Activated naive CD4-positive, alpha-beta T cell treated with anti-CD3 and anti-CD28 coated beads for 36 hours (primary cell): ENCODE results near the gene GAREM1. TPM values are rescaled to one million over a fixed set of nuclear protein-coding genes. Genes with fewer than 3 reads are reported as not detected.

Experiments
- CTCF ChIA-PET: fragments of 350-600 bp; sonication (Branson Sonifier 250); formaldehyde crosslinking; loops from one replicate; lab custom pipeline; 2021; ENCODE audit warnings: antibody characterized with exemption; lab: Charles Lee
- DNase-seq: peaks from one replicate; pipeline ENCODE4 v3.0.0-alpha.2; 2020
- H3K27ac Mint-ChIP-seq: one replicate; pipeline ENCODE4 v1.8.0; 2021; ENCODE audit warnings: mild to moderate bottlenecking, mixed read lengths
- H3K27me3 Mint-ChIP-seq: one replicate; pipeline ENCODE4 v1.8.0; 2021; ENCODE audit warnings: low read depth, mixed read lengths
- H3K36me3 Mint-ChIP-seq: one replicate; pipeline ENCODE4 v1.8.0; 2021; ENCODE audit warnings: low read depth, mixed read lengths
- H3K4me1 Mint-ChIP-seq: one replicate; pipeline ENCODE4 v1.8.0; 2021; ENCODE audit warnings: low read depth, mixed read lengths
- H3K4me3 Mint-ChIP-seq: one replicate; pipeline ENCODE4 v1.8.0; 2021; ENCODE audit warnings: mild to moderate bottlenecking, moderate library complexity, mixed read lengths
- H3K9me3 Mint-ChIP-seq: one replicate; pipeline ENCODE4 v1.8.0; 2021; ENCODE audit warnings: mixed read lengths
- intact Hi-C: fragments of 100-400 bp; cut with micrococcal nuclease; formaldehyde crosslinking; loops from one replicate; pipeline ENCODE4 v1.15.1; 2023
- total RNA-seq, 2 experiments: library from RNA; stranded (reverse); gene quantifications; one replicate each; pipeline ENCODE4 v1.2.3, GENCODE V29; 2021

The GAREM1 gene
- total RNA-seq, 2 experiments from 2014 or later: 0.31 to 0.35 TPM

DNA sequence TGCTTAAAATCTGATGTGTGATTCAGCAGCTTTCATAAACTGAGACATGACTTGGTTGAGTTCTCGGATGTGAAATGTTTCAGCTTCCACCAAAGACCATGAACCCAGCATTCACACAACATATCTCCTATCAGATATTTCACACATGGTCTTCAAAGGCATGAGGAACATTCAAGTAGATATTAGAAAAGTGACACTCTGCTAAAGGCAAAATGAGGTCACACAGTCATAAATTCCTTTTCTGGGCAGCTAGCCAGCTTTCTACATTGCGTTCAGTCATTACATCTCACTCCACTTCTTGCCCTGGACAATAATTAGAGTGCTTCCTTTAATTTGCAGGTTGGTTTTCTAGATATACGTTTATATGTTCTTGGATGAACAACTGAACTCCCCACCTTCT lies 96.7 kb downstream of the GAREM1 start:
- intact Hi-C loops: no loop called here
- H3K9me3 Mint-ChIP-seq: no peaks in the 10 kb centered on the region
- H3K27ac Mint-ChIP-seq: no peak overlapping the region
- no peak overlapping the region for H3K4me3 Mint-ChIP-seq
- CTCF ChIA-PET: no interaction called here
- H3K36me3 Mint-ChIP-seq: no peaks in the 10 kb centered on the region
- DNase-seq: no peak
- no peaks in the 10 kb centered on the region for H3K27me3 Mint-ChIP-seq
- no peaks in the 10 kb centered on the region for H3K4me1 Mint-ChIP-seq

DNA sequence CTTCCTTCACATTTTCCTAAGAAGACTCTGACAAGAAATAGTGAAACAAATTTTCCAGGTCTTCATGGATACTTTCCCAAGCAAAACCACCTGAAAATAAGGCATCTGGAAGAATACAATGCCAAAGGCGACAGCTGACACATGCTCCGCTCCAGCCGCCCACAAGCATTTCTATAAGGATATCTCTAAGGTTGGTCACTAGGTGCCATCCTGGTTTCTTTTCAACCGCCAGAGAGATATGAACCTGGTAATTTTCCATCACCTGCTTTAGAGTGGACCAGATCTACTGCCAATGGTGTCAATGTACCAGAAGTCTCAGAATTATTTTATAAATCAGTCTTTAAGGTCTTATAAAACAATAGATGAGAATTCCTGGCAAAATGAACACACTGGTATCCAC lies 97.2 kb downstream of the GAREM1 start:
- Mint-ChIP-seq H3K27ac (no peak overlapping the region), H3K27me3 (no peaks in the 10 kb centered on the region), H3K4me3 (no peak overlapping the region), H3K9me3 (no peaks in the 10 kb centered on the region), H3K36me3 (no peaks in the 10 kb centered on the region), H3K4me1 (no peaks in the 10 kb centered on the region)
- no peak for DNase-seq
- intact Hi-C loops: no loop called here
- CTCF ChIA-PET: no interaction called here

DNA sequence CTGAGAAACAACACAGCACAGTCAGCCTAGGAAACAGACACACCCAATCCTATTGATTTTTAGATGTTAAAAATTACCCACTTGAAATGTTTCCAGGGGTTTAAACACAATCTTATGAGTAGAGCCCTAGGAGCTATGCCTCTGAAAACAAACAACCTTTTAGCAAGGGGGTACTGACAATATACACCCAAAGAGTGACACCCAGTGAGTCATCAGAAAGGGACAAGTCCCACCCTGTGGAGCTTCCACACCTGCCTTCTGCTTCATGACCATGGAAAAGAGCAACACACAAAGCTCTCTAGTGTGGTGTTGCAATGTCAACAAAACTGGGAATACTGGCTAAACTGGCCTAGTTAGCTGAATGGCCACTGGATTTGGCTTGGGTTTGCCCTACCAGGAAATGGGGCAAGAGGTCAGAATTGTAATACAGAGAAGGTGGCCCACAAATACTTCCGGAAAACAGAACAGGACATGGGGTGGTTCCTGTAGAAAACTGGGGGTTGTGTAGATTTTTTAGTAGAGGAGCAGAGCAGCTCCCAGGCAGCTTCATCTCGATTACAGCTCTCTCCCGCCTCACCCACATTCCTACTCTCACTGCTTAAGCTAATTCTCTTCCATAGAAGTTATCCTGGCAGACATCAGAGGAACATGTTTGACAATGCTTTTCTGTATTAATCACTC lies 98.2 kb downstream of the GAREM1 start:
- Mint-ChIP-seq H3K4me1 (no peaks in the 10 kb centered on the region), H3K27ac (no peak overlapping the region), H3K27me3 (peaks cover 6% of the 10 kb centered on the region), H3K9me3 (no peaks in the 10 kb centered on the region), H3K4me3 (no peak overlapping the region), H3K36me3 (no peaks in the 10 kb centered on the region)
- intact Hi-C loops: no loop called here
- DNase-seq: no peak
- CTCF ChIA-PET: interaction anchor here (0.6 kb wide), 1 partner anchor 784 kb away, joined by 3 read pairs; no protein-coding TSS in a partner anchor

DNA sequence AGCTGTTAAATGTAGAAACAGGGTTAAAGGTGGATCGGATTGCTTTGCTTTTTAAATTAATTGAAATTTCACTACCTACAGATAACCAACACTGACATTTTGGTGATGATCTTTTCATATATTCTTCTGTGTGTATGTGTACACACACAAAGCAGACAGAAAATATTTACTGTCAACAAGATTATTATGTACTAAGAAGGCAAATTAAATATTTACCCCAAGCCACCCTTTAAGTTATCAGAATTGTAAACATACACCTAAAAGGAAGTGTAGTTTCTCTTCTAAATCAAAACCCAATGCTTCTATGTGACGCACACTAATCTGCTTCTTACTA lies 98.7 kb downstream of the GAREM1 start:
- no peak for DNase-seq
- Mint-ChIP-seq H3K36me3 (no peaks in the 10 kb centered on the region), H3K4me1 (no peaks in the 10 kb centered on the region), H3K27me3 (peaks cover 7% of the 10 kb centered on the region), H3K9me3 (no peaks in the 10 kb centered on the region), H3K27ac (no peak overlapping the region), H3K4me3 (no peak overlapping the region)
- intact Hi-C loops: no loop called here
- CTCF ChIA-PET: interaction anchor here (0.6 kb wide), 1 partner anchor 784 kb away, joined by 3 read pairs; no protein-coding TSS in a partner anchor

DNA sequence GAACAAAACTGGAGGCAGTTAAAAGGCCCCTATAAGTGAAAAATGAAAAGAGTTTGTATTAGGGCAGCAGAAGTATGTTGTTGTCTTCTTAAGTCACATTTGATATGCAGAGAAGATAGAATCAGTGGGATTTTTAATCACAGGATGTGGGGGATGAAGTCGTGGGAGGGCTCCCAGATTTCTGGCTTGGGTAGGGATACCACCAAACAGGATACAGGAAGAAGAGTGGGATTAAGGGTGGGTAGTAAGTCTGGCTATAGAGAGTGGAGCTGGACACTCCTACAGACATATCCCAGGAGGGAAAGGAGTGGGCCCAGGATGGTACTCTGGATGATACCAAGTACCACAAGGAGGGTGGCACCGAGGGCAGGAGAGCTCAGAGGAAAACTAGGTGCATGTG lies 99.3 kb downstream of the GAREM1 start:
- Mint-ChIP-seq H3K27ac (no peak overlapping the region), H3K4me1 (no peaks in the 10 kb centered on the region), H3K9me3 (no peaks in the 10 kb centered on the region), H3K36me3 (no peaks in the 10 kb centered on the region), H3K4me3 (no peak overlapping the region), H3K27me3 (peaks cover 7% of the 10 kb centered on the region)
- no peak for DNase-seq
- intact Hi-C loops: no loop called here
- CTCF ChIA-PET: no interaction called here

DNA sequence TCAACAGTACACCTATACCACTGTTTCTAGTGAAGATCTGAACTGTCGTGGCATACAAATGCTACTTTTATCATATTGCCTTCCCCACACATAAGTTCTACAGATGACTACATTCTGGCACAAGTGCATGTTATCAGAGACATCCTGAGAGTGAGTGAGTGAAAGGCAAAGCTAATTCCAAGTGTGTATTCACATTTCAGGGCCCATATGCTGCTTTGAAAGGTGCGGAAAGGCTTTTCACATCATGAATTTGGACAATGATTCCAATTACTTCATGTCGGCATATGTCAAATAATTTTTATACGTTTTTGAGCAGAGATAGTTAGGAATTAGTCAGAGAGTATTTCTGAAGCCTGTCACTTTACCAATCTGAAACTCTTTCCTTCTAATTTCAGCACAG lies 101.7 kb downstream of the GAREM1 start:
- intact Hi-C loops: no loop called here
- H3K27ac Mint-ChIP-seq: no peak overlapping the region
- H3K27me3 Mint-ChIP-seq: peaks cover 7% of the 10 kb centered on the region
- no peaks in the 10 kb centered on the region for H3K36me3 Mint-ChIP-seq
- CTCF ChIA-PET: no interaction called here
- no peak for DNase-seq
- H3K4me3 Mint-ChIP-seq: no peak overlapping the region
- H3K9me3 Mint-ChIP-seq: no peaks in the 10 kb centered on the region
- H3K4me1 Mint-ChIP-seq: no peaks in the 10 kb centered on the region

- Mint-ChIP-seq H3K27ac (no peak overlapping the region), H3K4me3 (no peak overlapping the region), H3K27me3 (peaks cover 7% of the 10 kb centered on the region), H3K4me1 (no peaks in the 10 kb centered on the region), H3K9me3 (no peaks in the 10 kb centered on the region), H3K36me3 (no peaks in the 10 kb centered on the region)
- intact Hi-C loops: no loop called here
- no peak for DNase-seq
- CTCF ChIA-PET: no interaction called here
Observed at GRCh38 chr18:32368170-32368569, 102.5 kb downstream of the GAREM1 start.

DNA sequence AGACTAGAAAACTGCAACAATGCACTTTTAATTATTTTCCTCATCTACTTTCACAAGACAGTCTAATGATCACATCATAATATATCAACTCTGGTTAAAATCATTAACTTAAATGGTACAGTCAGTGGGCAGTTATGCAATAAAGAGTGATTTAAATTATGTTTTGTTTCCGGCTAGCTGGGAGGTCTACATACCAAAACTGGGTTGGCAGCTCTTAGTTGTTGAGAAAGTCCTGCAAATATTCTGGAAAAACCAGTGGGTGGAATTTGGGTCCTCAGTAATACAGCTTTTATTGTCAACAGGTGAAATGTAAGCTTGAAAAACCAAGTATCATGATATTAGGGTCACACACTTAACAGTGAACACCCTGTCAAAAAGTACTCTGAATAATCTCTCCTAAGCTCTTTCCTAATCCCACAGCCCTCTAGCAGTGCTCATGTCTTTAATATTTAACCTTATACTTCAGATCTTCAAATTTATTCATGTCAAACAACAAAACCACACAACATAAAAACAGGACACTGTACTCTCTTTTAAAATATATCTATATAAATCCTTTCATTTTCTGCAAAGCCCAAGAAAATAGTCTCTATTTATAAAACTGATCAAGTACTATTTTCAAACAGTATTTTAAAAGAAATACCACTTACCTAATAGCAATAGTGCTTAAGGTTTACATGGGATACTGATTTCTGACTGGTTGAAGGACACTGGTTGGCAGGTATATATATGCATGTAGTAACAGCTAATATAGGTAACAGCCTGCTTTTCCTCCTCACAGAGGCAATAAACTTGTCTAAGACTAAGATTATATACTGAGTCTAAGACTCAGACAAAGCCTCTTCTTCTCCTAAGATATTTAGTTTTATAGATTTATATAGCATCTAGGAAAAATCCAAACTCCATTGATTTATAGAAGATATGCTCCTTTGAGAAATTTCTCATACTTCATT lies 103.8 kb downstream of the GAREM1 start:
- CTCF ChIA-PET: interaction anchor here (0.6 kb wide), 1 partner anchor 183 kb away, joined by 3 read pairs; no protein-coding TSS in a partner anchor
- H3K9me3 Mint-ChIP-seq: no peaks in the 10 kb centered on the region
- no peak overlapping the region for H3K27ac Mint-ChIP-seq
- H3K27me3 Mint-ChIP-seq: peaks cover 9% of the 10 kb centered on the region
- DNase-seq: no peak
- no peaks in the 10 kb centered on the region for H3K36me3 Mint-ChIP-seq
- H3K4me1 Mint-ChIP-seq: no peaks in the 10 kb centered on the region
- H3K4me3 Mint-ChIP-seq: no peak overlapping the region
- intact Hi-C loops: no loop called here

- no peaks in the 10 kb centered on the region for H3K9me3 Mint-ChIP-seq
- intact Hi-C loops: no loop called here
- DNase-seq: no peak
- peaks cover 7% of the 10 kb centered on the region for H3K27me3 Mint-ChIP-seq
- no peaks in the 10 kb centered on the region for H3K36me3 Mint-ChIP-seq
- no peak overlapping the region for H3K27ac Mint-ChIP-seq
- no peak overlapping the region for H3K4me3 Mint-ChIP-seq
- CTCF ChIA-PET: no interaction called here
- H3K4me1 Mint-ChIP-seq: no peaks in the 10 kb centered on the region
Observed at GRCh38 chr18:32362484-32362883, 108.2 kb downstream of the GAREM1 start.

DNA sequence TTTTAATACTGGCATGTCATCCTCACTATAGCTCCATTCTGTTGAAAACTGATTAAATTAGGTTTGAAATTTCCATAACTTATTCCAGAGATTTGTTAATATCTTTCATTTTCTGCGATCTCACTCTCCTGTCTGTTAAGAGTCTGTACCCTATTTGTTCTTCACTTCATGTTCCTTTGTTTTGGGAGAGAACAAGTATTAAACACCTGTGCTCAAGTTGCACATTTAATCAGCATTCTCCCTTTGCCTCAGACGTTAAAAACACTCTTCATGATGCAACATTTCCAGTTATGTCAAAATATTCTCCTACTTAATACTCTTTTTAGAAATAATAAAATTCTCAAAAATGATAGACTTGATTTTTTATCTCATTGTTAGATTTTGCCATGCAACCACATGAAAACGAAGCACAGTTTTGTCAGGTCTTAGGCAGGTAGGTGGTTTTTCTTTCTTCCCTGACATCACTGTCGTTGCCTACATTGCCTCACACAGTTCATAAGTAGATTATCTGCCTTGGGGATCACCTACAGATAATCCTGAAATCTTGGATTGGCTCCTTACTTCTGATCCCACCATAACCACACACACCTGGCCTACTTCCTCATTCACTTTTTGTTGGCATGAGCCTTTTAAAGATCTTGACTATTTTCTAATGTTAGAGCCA lies 109.9 kb downstream of the GAREM1 start:
- Mint-ChIP-seq H3K27ac (no peak overlapping the region), H3K27me3 (peaks cover 6% of the 10 kb centered on the region), H3K4me1 (no peaks in the 10 kb centered on the region), H3K4me3 (no peak overlapping the region), H3K9me3 (no peaks in the 10 kb centered on the region), H3K36me3 (no peaks in the 10 kb centered on the region)
- DNase-seq: no peak
- CTCF ChIA-PET: no interaction called here
- intact Hi-C loops: no loop called here

DNA sequence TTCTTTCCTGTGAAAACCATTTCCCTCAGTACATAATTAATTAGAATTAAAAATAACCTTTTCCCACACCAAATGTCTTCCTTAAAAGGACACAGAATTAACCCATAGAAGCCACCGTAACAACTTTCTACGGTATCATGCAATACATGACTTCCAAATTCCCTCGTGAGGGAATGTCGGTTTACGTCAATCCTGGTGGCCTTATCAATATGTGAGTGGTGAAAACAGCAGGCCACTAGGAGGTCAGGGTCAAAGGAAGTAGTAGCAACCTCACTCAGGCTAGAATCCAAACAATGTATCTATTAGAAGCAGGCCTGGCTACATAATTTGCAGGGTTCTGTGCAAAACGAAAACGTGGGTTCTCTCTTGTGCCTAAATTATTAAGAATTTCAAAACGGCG lies 112.2 kb downstream of the GAREM1 start:
- Mint-ChIP-seq H3K4me3 (no peak overlapping the region), H3K27me3 (peaks cover 6% of the 10 kb centered on the region), H3K36me3 (no peaks in the 10 kb centered on the region), H3K4me1 (no peaks in the 10 kb centered on the region), H3K27ac (no peak overlapping the region), H3K9me3 (no peaks in the 10 kb centered on the region)
- CTCF ChIA-PET: interaction anchor here (1.2 kb wide), 1 partner anchor 196 kb away, joined by 4 read pairs; no protein-coding TSS in a partner anchor
- intact Hi-C loops: no loop called here
- DNase-seq: no peak

- no peak overlapping the region for H3K4me3 Mint-ChIP-seq
- CTCF ChIA-PET: interaction anchor here (1.2 to 1.3 kb wide), 2 partner anchors 113 to 196 kb away, joined by 3 to 4 read pairs; partner anchors contain the start of gene GAREM1
- H3K27me3 Mint-ChIP-seq: peaks cover 6% of the 10 kb centered on the region
- H3K9me3 Mint-ChIP-seq: no peaks in the 10 kb centered on the region
- H3K36me3 Mint-ChIP-seq: no peaks in the 10 kb centered on the region
- DNase-seq: no peak
- H3K4me1 Mint-ChIP-seq: no peaks in the 10 kb centered on the region
- H3K27ac Mint-ChIP-seq: no peak overlapping the region
- intact Hi-C loops: no loop called here
Observed at GRCh38 chr18:32358075-32358474, 112.6 kb downstream of the GAREM1 start.
